RWPE2 (cell line): ENCODE measurements around the gene TMEM267.

ENCODE experiments used
- ATAC-seq: fragments of 200-7000 bp; cut with Tn5 transposase; 3 replicates; pipeline ENCODE4 v1.9.1; 2021; ENCODE audit warnings: low read depth
- DNase-seq: peaks from one replicate; pipeline ENCODE4 v3.0.0-alpha.2; 2020; ENCODE audit warnings: low spot score
- H3K27ac ChIP-seq: fragments of 450-650 bp; 2 replicates; pipeline ENCODE4 v1.5.1; 2017; ENCODE audit warnings: mild to moderate bottlenecking; ENCODE audit not compliant: poor library complexity, severe bottlenecking
- H3K27me3 ChIP-seq: fragments of 250-450 bp; sonication (Bioruptor Pico); 2 replicates; pipeline ENCODE4 v1.5.1; 2021; ENCODE audit warnings: mild to moderate bottlenecking, moderate library complexity; ENCODE audit not compliant: insufficient read depth, poor library complexity, severe bottlenecking
- H3K36me3 ChIP-seq: fragments of 250-450 bp; sonication (Bioruptor Pico); 2 replicates; pipeline ENCODE4 v1.5.1; 2020; ENCODE audit warnings: low read depth, mild to moderate bottlenecking, moderate library complexity
- H3K4me1 ChIP-seq: fragments of 250-450 bp; sonication (Bioruptor Pico); 2 replicates; pipeline ENCODE4 v1.5.1; 2021; ENCODE audit warnings: mild to moderate bottlenecking, moderate library complexity; ENCODE audit not compliant: insufficient read depth, poor library complexity, severe bottlenecking
- H3K4me3 ChIP-seq: fragments of 250-450 bp; sonication (Bioruptor Pico); 2 replicates; pipeline ENCODE4 v1.5.1; 2021; ENCODE audit warnings: mild to moderate bottlenecking, moderate library complexity; ENCODE audit not compliant: severe bottlenecking
- H3K9me3 ChIP-seq: fragments of 250-450 bp; sonication (Bioruptor Pico); 2 replicates; pipeline ENCODE4 v1.5.1; 2021; ENCODE audit warnings: mild to moderate bottlenecking, moderate library complexity; ENCODE audit not compliant: severe bottlenecking
- TF ChIP-seq, protein P1 (sequence below): fragments of 450-650 bp; IDR thresholded peaks from one replicate; pipeline ENCODE4 v1.5.1; 2017; ENCODE audit warnings: mild to moderate bottlenecking, moderate library complexity; ENCODE audit not compliant: poor library complexity, severe bottlenecking

Gene TMEM267, protein sequence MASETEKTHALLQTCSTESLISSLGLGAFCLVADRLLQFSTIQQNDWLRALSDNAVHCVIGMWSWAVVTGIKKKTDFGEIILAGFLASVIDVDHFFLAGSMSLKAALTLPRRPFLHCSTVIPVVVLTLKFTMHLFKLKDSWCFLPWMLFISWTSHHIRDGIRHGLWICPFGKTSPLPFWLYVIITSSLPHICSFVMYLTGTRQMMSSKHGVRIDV

GRCh38 chr5:43483298-43484105 lies at the start of gene TMEM267:
TSS of gene TMEM267 (minus strand) at chr5:43483865. CDS start at chr5:43453969, 29,896 bp downstream.
- peaks cover 10% of the 10 kb centered on the region for H3K4me1 ChIP-seq
- DNase-seq = peak; percentile 91
- no peaks in the 10 kb centered on the region for H3K9me3 ChIP-seq
- H3K27me3 ChIP-seq = no peaks in the 10 kb centered on the region
- H3K36me3 ChIP-seq = peaks cover 31% of the 10 kb centered on the region
- TF ChIP-seq, protein P1, sequence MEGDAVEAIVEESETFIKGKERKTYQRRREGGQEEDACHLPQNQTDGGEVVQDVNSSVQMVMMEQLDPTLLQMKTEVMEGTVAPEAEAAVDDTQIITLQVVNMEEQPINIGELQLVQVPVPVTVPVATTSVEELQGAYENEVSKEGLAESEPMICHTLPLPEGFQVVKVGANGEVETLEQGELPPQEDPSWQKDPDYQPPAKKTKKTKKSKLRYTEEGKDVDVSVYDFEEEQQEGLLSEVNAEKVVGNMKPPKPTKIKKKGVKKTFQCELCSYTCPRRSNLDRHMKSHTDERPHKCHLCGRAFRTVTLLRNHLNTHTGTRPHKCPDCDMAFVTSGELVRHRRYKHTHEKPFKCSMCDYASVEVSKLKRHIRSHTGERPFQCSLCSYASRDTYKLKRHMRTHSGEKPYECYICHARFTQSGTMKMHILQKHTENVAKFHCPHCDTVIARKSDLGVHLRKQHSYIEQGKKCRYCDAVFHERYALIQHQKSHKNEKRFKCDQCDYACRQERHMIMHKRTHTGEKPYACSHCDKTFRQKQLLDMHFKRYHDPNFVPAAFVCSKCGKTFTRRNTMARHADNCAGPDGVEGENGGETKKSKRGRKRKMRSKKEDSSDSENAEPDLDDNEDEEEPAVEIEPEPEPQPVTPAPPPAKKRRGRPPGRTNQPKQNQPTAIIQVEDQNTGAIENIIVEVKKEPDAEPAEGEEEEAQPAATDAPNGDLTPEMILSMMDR = no peak
- peak; percentile 94 for ATAC-seq
- peak within 1 kb of the TSS; percentile 61 for H3K27ac ChIP-seq
- H3K4me3 ChIP-seq = peak within 1 kb of the TSS; percentile 90

- Histone ChIP-seq H3K4me3 (no peak overlapping the region), H3K9me3 (no peaks in the 10 kb centered on the region), H3K27ac (no peak overlapping the region), H3K27me3 (no peaks in the 10 kb centered on the region), H3K4me1 (no peaks in the 10 kb centered on the region), H3K36me3 (peaks cover 93% of the 10 kb centered on the region)
- DNase-seq = no peak
- no peak for ATAC-seq
- TF ChIP-seq, protein P1 = no peak
These were observed 47.0 kb upstream of the TMEM267 start for GRCh38 chr5:43530648-43531047.

DNA sequence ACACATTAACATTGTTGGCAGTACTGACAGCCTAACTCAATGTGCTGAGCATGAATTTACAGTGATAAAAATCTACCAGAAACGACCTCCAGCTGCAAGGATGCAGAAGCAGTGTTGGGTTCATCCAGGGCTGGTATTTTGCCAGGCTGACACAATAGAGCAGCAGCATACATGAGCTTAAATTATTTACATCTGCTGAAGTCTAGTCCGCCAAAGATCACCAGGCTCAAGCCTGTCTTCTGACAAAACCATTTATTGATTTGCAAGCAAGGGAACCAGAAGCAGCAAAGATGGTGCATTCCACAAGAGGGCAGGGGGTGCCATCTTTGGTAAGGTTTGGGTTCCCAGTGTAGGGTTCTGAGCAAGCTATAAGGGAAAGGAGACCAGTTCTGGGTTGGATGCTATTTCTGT lies 40.0 kb upstream of the TMEM267 start:
- ATAC-seq (peak; percentile 26), DNase-seq (no peak)
- TF ChIP-seq, protein P1 = no peak
- H3K36me3 ChIP-seq = peaks cover 32% of the 10 kb centered on the region
- no peak overlapping the region for H3K4me3 ChIP-seq
- no peaks in the 10 kb centered on the region for H3K9me3 ChIP-seq
- H3K4me1 ChIP-seq = no peaks in the 10 kb centered on the region
- H3K27me3 ChIP-seq = no peaks in the 10 kb centered on the region
- H3K27ac ChIP-seq = no peak overlapping the region

DNA sequence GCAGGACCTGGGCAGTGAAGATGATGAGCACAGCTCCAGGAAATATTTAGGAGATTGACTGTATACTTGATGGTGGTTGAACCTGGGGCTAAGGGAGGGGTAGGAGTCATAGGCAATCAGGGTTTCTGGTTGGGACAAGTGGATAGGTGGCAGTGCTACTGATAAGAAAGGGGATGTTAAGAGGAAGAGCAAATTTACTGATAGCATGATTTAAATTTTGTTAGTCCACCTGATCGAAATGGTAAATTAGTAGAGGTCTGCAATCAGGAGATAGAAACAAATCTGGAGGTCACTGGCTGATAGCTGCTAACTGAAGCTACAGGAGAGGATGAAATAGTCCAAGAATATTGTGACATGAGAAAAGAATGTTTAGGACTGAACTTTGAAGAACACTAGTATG lies 37.0 kb upstream of the TMEM267 start:
- ATAC-seq (no peak; the same call in 2 of the 3 replicates), DNase-seq (no peak)
- Histone ChIP-seq H3K27me3 (no peaks in the 10 kb centered on the region), H3K4me3 (no peak overlapping the region), H3K9me3 (no peaks in the 10 kb centered on the region), H3K36me3 (peaks cover 7% of the 10 kb centered on the region), H3K4me1 (peaks cover 4% of the 10 kb centered on the region), H3K27ac (no peak overlapping the region)
- TF ChIP-seq, protein P1 = no peak
